Central memory CD8-positive, alpha-beta T cell (primary cell): ENCODE data around the gene PAGR1.
"Not testable (repeated sequence)": the region's sequence is repeated elsewhere in the genome, so short reads cannot be mapped to it uniquely, and the experiment has no call there.

Source experiments
- ATAC-seq: fragments of 150-1000 bp; cut with Tn5 transposase; replicated peaks from 2 replicates; pipeline ENCODE4 v1.10.0; 2022; ENCODE audit warnings: mild to moderate bottlenecking, moderate FRiP score, moderate number of reproducible peaks; ENCODE audit not compliant: poor library complexity, severe bottlenecking; ENCODE audit errors: extremely low read depth
- DNase-seq, 2 donors: peaks; one replicate each; pipeline ENCODE4 v3.0.0; 2021; ENCODE audit warnings: low spot score in 2 of 2
- H3K27ac Mint-ChIP-seq: one replicate; pipeline ENCODE4 v1.8.0; 2022; ENCODE audit warnings: low read depth, mild to moderate bottlenecking, moderate library complexity, mixed read lengths
- H3K27me3 Mint-ChIP-seq: one replicate; pipeline ENCODE4 v1.8.0; 2022; ENCODE audit warnings: mixed read lengths
- H3K36me3 Mint-ChIP-seq: one replicate; pipeline ENCODE4 v1.8.0; 2022; ENCODE audit warnings: mild to moderate bottlenecking, moderate library complexity, mixed read lengths; ENCODE audit not compliant: insufficient read depth
- H3K4me1 Mint-ChIP-seq: one replicate; pipeline ENCODE4 v1.8.0; 2022; ENCODE audit warnings: mixed read lengths
- H3K4me3 Mint-ChIP-seq: one replicate; pipeline ENCODE4 v1.8.0; 2022; ENCODE audit warnings: mild to moderate bottlenecking, moderate library complexity, mixed read lengths
- H3K9me3 Mint-ChIP-seq: one replicate; pipeline ENCODE4 v1.8.0; 2022; ENCODE audit warnings: mixed read lengths

Gene PAGR1

DNA sequence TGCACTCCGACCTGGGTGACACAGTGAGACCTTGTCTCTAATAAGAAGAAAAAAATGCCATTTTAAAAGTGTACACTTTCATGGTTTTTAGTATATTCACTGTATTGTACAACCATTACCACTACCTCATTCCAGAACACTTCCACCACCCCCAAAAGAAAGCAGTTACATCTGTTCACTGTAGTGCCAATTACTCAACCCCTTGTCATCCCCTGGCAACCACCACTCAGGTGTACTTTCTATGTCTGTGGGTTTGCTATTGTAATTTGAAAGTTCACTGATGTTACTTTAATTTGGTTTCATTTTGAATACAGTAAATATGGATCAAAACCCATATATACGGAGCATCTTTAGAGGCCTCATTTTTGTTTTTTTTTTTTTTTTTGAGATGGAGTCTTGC, 31.8 kb upstream of the PAGR1 start:
- H3K4me3 Mint-ChIP-seq = no peak overlapping the region
- no peak overlapping the region for H3K27ac Mint-ChIP-seq
- peaks cover 7% of the 10 kb centered on the region for H3K4me1 Mint-ChIP-seq
- ATAC-seq (peak; percentile 44), DNase-seq (no peak)
- H3K9me3 Mint-ChIP-seq = no peaks in the 10 kb centered on the region
- H3K27me3 Mint-ChIP-seq = no peaks in the 10 kb centered on the region
- H3K36me3 Mint-ChIP-seq = peaks cover 2% of the 10 kb centered on the region

DNA sequence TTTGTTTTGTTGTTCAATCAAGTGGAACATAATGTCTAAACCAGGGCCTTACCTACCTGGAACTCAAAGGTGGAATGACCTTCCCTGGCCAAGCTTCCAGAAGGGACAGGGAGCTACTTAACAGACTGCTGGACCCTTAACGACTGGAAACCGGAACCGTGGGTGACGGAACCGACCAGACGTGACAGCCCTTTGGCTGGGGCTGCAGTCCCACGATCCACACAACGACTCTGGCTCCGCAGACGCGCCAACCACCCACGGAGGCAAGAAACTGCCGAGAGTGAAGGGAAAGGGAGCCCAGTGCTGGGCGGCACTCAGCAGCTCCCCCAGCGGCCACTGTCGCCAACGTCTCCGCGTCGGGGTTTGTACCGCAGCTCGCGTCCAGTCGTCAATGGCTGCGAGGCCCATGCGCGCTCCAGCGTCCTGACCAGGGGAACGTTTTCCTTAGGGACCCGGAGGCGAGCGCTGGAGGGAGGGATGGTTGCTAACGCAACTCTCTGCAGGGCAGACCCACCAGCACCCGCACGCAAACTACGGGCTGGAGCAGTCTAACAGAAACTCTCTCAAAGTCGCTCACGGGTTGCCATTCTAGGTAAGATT, 31.0 kb upstream of the PAGR1 start:
- peak; percentile 83 for ATAC-seq
- H3K4me3 Mint-ChIP-seq = peak overlapping the region; percentile 66
- H3K4me1 Mint-ChIP-seq = peaks cover 9% of the 10 kb centered on the region
- DNase-seq = peak; percentile 60 to 65
- H3K36me3 Mint-ChIP-seq = peaks cover 2% of the 10 kb centered on the region
- H3K9me3 Mint-ChIP-seq = no peaks in the 10 kb centered on the region
- H3K27ac Mint-ChIP-seq = no peak overlapping the region
- H3K27me3 Mint-ChIP-seq = no peaks in the 10 kb centered on the region

DNA sequence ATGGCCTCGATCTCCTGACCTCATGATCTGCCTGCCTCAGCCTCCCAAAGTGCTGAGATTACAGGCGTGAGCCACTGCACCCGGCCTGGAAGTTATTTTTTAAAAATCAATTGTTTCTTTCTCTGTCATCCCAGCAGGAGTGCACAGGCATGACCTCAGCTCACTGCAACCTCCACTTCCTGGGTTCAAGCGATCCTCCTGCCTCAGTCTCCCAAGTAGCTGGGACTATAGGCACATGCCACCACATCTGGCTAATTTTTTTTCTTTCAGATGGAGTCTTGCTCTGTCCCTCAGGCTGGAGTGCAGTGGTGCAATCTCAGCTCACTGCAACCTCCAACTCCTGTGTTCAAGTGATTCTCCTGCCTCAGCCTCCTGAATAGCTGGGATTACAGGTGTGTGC, 28.8 kb upstream of the PAGR1 start:
- peaks cover 29% of the 10 kb centered on the region for H3K4me1 Mint-ChIP-seq
- DNase-seq, H3K9me3 Mint-ChIP-seq, H3K36me3 Mint-ChIP-seq, H3K27ac Mint-ChIP-seq, H3K4me3 Mint-ChIP-seq, ATAC-seq, H3K27me3 Mint-ChIP-seq: not testable (repeated sequence)

GRCh38 chr16:29789775-29790182, 26.2 kb upstream of the PAGR1 start:
- Mint-ChIP-seq H3K4me1 (peaks cover 47% of the 10 kb centered on the region), H3K9me3 (no peaks in the 10 kb centered on the region), H3K4me3 (peak overlapping the region; percentile 97), H3K27me3 (no peaks in the 10 kb centered on the region), H3K27ac (peak overlapping the region; percentile 92), H3K36me3 (peaks cover 15% of the 10 kb centered on the region)
- DNase-seq (no peak), ATAC-seq (no peak)

DNA sequence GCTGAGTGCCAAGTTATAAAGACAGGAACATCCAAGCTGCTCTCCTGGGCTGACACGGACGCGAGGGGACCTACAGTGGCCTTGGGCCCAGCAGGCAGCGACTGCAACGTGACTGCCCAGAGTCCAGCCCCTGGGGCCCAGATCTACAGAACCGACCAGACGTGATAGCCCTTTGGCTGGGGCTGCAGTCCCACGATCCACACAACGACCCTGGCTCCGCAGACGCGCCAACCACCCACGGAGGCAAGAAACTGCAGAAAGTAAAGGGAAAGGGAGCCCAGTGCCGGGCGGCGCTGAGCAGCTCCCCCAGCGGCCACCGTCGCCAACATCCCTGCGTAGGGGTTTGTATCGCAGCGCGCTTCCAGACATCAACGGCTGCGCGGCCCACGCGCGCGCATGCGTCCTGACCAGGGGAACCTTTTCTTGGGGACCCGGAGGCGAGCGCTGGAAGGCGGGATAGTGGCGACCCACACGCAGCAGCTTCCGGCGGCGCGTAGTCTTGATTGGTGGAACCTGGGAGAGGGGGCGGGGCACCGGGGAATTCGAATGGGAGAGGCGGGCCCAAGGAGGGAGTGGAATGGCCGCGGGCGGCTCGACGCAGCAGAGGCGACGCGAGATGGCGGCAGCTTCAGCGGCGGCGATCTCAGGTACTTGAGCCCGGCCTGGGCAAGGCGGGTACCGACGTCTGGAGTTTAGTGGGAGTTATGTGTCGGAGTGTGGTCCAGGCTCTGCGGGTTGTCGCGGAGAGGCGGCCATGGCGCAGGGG, 25.6 kb upstream of the PAGR1 start, which contains the start of gene KIF22:
KIF22 (plus strand) TSS at position 569 of the 766 bp plus-strand sequence; CDS start at position 578, 9 bp downstream.
- DNase-seq = peak; percentile 99 to 100
- Mint-ChIP-seq H3K4me1 (peaks cover 46% of the 10 kb centered on the region), H3K9me3 (no peaks in the 10 kb centered on the region), H3K36me3 (peaks cover 13% of the 10 kb centered on the region), H3K27ac (peak within 1 kb of the TSS; percentile 92), H3K4me3 (peak within 1 kb of the TSS; percentile 97), H3K27me3 (no peaks in the 10 kb centered on the region)
- ATAC-seq = peak; percentile 90

- Mint-ChIP-seq H3K4me1 (peaks cover 44% of the 10 kb centered on the region), H3K27ac (peak overlapping the region; percentile 92), H3K27me3 (no peaks in the 10 kb centered on the region), H3K4me3 (peak overlapping the region; percentile 97), H3K9me3 (no peaks in the 10 kb centered on the region), H3K36me3 (peaks cover 19% of the 10 kb centered on the region)
- DNase-seq (no peak), ATAC-seq (peak; percentile 10)
Observed at GRCh38 chr16:29790949-29791844, 24.8 kb upstream of the PAGR1 start.

DNA sequence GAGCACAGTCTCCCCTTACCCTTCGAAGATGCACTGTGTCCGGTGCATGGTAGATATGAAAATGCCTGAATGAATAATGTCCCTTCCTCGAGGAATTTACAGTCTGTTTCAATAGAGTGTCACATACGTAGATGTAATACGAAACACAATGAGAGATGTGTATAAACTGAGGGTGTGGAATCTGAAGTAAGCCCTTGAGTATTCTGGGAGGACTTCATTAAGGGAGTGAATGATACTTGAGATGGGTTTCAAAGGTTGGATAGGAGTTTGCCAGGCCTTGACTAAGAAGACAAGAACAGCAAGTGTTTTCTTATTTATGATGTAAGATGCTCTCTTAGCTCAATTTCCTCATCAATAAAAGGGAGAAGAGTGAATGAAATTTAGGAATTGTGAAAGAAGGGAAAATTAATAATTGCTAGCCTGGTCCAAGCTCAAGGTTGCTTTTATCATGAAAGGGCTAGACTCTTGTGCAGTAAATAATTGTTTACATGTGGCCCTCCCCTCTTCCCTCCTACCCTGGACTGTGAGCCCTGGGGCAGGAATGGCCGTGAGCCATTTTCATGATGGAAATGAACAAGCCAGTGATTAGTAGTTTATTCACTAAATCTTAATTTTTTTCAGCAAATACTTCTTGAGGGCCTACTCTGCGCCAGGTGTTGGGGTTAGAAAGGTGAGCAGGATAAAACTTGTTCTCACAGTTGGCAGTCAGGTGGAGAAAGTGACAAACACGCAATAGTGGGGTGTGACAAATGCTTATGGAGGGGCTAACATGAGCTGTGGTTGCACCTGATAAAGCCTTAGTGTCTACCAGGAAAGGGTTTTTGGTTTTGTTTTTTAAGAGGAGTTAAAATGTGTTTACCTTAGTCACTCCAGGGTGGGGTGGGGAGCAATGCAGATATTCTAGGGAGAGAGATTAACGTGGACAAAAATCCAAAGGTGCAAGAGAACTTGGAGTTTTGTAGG, 23.8 kb upstream of the PAGR1 start:
- H3K9me3 Mint-ChIP-seq = no peaks in the 10 kb centered on the region
- H3K36me3 Mint-ChIP-seq = peaks cover 26% of the 10 kb centered on the region
- H3K27me3 Mint-ChIP-seq = no peaks in the 10 kb centered on the region
- peaks cover 44% of the 10 kb centered on the region for H3K4me1 Mint-ChIP-seq
- DNase-seq (no peak), ATAC-seq (no peak)
- peak overlapping the region; percentile 97 for H3K4me3 Mint-ChIP-seq
- peak overlapping the region; percentile 92 for H3K27ac Mint-ChIP-seq

- Mint-ChIP-seq H3K4me1 (peaks cover 49% of the 10 kb centered on the region), H3K36me3 (peaks cover 35% of the 10 kb centered on the region), H3K4me3 (peak overlapping the region; percentile 97), H3K27ac (peak overlapping the region; percentile 92)
- DNase-seq, ATAC-seq, H3K27me3 Mint-ChIP-seq, H3K9me3 Mint-ChIP-seq: not testable (repeated sequence)
Observed at GRCh38 chr16:29793153-29793552, 22.8 kb upstream of the PAGR1 start.

DNA sequence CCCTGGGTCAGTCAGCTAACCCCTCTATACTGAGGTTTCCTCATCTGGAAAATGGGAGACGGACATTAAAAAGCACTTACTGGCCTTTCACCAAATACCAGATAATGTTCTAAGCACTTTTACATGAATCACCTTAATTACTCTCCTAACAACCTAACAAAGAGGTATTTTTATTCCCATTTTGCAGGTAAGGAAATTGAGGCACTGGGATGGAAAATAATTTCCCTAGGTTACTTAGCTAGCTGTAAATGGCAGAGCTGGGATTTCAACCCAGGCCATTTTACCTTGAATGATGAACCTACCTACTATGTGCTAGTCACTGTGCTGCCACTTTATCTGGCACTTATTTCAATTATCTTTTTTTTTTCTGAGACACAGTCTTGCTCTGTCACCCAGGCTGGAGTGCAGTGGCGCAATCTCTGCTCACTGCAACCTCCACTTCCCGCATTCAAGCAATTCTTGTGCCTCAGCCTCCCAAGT, 21.7 kb upstream of the PAGR1 start:
- Mint-ChIP-seq H3K27ac (no peak overlapping the region), H3K36me3 (peaks cover 41% of the 10 kb centered on the region), H3K4me3 (no peak overlapping the region)

GRCh38 chr16:29802416-29802935, 13.5 kb upstream of the PAGR1 start:
- Mint-ChIP-seq H3K27ac (no peak overlapping the region), H3K4me3 (no peak overlapping the region), H3K27me3 (no peaks in the 10 kb centered on the region), H3K4me1 (peaks cover 32% of the 10 kb centered on the region), H3K9me3 (no peaks in the 10 kb centered on the region), H3K36me3 (peaks cover 55% of the 10 kb centered on the region)
- no peak for DNase-seq
- no peak for ATAC-seq

More for the DNA sequence above, 21.7 kb upstream of the PAGR1 start:
- Mint-ChIP-seq H3K4me1 (peaks cover 52% of the 10 kb centered on the region), H3K9me3 (no peaks in the 10 kb centered on the region), H3K27me3 (no peaks in the 10 kb centered on the region)
- DNase-seq (no peak), ATAC-seq (no peak)

- Mint-ChIP-seq H3K27me3 (no peaks in the 10 kb centered on the region), H3K27ac (peak overlapping the region; percentile 99), H3K4me1 (peaks cover 39% of the 10 kb centered on the region), H3K9me3 (no peaks in the 10 kb centered on the region), H3K4me3 (peak overlapping the region; percentile 96), H3K36me3 (peaks cover 58% of the 10 kb centered on the region)
- no peak for DNase-seq
- ATAC-seq = no peak
Observed at GRCh38 chr16:29804020-29804419, 11.9 kb upstream of the PAGR1 start.
